Gastroesophageal sphincter (tissue), 4 donors: ENCODE data around the gene PGBD2. TPM values are rescaled to one million over a fixed set of nuclear protein-coding genes. Genes with fewer than 3 reads are reported as not detected.
A peak's percentile ranks its signal among the peaks of the same experiment; 100 is the strongest.

Experiments
- ATAC-seq: fragments of 150-250 bp; one replicate; pipeline ENCODE4 v1.9.1; 2016; ENCODE audit warnings: mild to moderate bottlenecking, moderate library complexity
- H3K27ac ChIP-seq, 4 donors: fragments of 200-600 bp; sonication (generic) in 3 of 4; 1 replicate in 3 of 4; 2 replicates in 1 of 4; pipeline ENCODE4 v1.5.1; 2016 to 2019
- H3K27me3 ChIP-seq: fragments of 200-600 bp; sonication (generic); one replicate; pipeline ENCODE4 v1.5.1; 2019
- H3K36me3 ChIP-seq, 2 donors: fragments of 200-600 bp; sonication (generic); one replicate each; pipeline ENCODE4 v1.5.1; 2019; ENCODE audit warnings: control low read depth in 1 of 2
- H3K4me1 ChIP-seq, 3 donors: fragments of 200-600 bp; sonication (generic); 1 replicate in 2 of 3; 2 replicates in 1 of 3; pipeline ENCODE4 v1.5.1; 2016 to 2019; ENCODE audit warnings: control low read depth in 2 of 3
- H3K4me3 ChIP-seq, 2 donors: fragments of 200-600 bp; sonication (generic); one replicate each; pipeline ENCODE4 v1.5.1; 2019; ENCODE audit warnings: mild to moderate bottlenecking in 1 of 2, moderate library complexity in 1 of 2
- H3K9me3 ChIP-seq, 3 donors: fragments of 200-600 bp; sonication (generic); one replicate each; pipeline ENCODE4 v1.5.1; 2017 to 2019; ENCODE audit warnings: control low read depth in 2 of 3
- EP300 ChIP-seq: sonication (generic); formaldehyde crosslinking; IDR thresholded peaks from one replicate; pipeline ENCODE4 v1.6.1; 2017; ENCODE audit warnings: antibody characterized with exemption, mild to moderate bottlenecking
- POLR2A ChIP-seq, 2 donors: fragments of 450-650 bp; IDR thresholded peaks; one replicate each; pipeline ENCODE4 v1.6.1; 2017; ENCODE audit warnings: antibody characterized with exemption in 2 of 2, mild to moderate bottlenecking in 2 of 2, moderate library complexity in 1 of 2
- POLR2AphosphoS5 ChIP-seq: sonication (generic); formaldehyde crosslinking; IDR thresholded peaks from one replicate; pipeline ENCODE4 v1.6.1; 2017; ENCODE audit warnings: antibody characterized with exemption
- whole genome bisulfite sequencing, 2 donors: methylation state at CpG; one replicate each; pipeline ENCODE4 v1.1.5; 2018; ENCODE audit warnings: low coverage in 1 of 2; 5-methylcytosine and 5-hydroxymethylcytosine counted together
- total RNA-seq, 4 donors: library from RNA; depleted of rRNA; stranded (reverse); fragments of >200 nt; gene quantifications; one replicate each; pipeline ENCODE4 v1.1.0, GENCODE V29; 2016
- TF ChIP-seq, protein P1 (sequence below), 4 experiments: fragments of 200-600 bp in 2 of 4; fragments of 450-650 bp in 2 of 4; sonication (generic) in 1 of 4; IDR thresholded peaks; one replicate each; pipeline ENCODE4 v1.5.1; 2017 to 2019; ENCODE audit warnings: antibody characterized with exemption in 4 of 4, mild to moderate bottlenecking in 2 of 4, moderate library complexity in 2 of 4

The PGBD2 gene
- total RNA-seq, 4 donors from 2014 or later, result 3.6 to 5.9 (median 4.7) TPM

DNA sequence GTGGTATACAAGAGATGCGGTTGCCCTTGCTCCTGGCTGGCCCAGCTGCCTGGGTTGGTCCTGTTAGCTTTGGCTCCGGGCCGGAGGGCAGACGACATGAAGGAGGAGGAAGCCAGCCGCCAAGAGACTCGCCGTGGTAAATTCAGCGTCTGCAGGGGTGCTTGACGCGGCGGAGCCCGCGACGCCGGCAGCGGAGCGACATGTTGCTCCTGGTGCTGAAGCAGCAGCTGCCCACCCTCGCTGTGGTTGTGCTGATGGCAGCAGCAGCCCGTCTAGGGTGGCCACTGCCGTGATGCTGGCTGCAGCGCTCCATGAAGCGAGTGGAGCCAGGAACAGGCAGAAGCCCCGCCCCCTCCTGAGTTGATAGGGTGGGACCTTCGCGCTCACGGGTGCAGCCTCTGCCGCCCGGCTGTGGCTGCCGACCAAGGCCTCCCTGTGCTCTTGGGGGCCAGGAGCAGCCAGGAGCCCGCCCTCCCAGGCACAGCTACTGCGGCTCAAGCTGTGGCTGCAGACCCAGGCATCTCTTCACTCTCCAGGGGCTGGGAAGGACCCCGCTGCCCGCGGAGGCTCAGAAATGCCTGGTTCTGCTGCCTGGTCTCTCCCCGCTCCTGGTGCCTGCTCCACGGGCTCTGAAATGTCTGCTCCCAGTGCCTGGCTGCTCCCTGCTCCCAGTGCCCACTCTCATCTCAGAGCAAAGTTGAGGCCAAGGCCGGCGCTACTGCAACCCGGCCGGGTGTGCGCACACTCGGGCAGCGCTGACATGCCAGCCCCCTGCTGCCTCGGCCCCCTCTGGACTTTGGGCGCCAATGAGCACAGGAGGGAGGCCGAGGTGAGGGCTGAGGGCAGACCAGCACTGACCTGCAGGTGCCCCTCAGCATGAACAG lies 42.8 kb upstream of the PGBD2 start:
- H3K4me1 ChIP-seq, result peaks cover 0 to 31% (median 15%) of the 10 kb centered on the region in 3 donors
- H3K4me3 ChIP-seq, result peak overlapping the region; percentile 35 to 58
- no peaks in the 10 kb centered on the region for H3K36me3 ChIP-seq
- no peaks in the 10 kb centered on the region for H3K9me3 ChIP-seq
- H3K27me3 ChIP-seq, result no peaks in the 10 kb centered on the region
- TF ChIP-seq POLR2A (IDR thresholded peaks at IDR 0.05) (peak; percentile 10 to 29), POLR2AphosphoS5 (peak; percentile 22), EP300 (no peak)
- TF ChIP-seq, protein P1, sequence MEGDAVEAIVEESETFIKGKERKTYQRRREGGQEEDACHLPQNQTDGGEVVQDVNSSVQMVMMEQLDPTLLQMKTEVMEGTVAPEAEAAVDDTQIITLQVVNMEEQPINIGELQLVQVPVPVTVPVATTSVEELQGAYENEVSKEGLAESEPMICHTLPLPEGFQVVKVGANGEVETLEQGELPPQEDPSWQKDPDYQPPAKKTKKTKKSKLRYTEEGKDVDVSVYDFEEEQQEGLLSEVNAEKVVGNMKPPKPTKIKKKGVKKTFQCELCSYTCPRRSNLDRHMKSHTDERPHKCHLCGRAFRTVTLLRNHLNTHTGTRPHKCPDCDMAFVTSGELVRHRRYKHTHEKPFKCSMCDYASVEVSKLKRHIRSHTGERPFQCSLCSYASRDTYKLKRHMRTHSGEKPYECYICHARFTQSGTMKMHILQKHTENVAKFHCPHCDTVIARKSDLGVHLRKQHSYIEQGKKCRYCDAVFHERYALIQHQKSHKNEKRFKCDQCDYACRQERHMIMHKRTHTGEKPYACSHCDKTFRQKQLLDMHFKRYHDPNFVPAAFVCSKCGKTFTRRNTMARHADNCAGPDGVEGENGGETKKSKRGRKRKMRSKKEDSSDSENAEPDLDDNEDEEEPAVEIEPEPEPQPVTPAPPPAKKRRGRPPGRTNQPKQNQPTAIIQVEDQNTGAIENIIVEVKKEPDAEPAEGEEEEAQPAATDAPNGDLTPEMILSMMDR (IDR thresholded peaks at IDR 0.05), result peak in 1 of 4 experiments; percentile 17
- peak; percentile 86 for ATAC-seq
- WGBS, 2 donors, result 5 to 27% methylated on average over 2 to 4 of the region's 46 CpGs
- peak overlapping the region in 3 of 4 donors; percentile 72 to 85 (median 80) for H3K27ac ChIP-seq

DNA sequence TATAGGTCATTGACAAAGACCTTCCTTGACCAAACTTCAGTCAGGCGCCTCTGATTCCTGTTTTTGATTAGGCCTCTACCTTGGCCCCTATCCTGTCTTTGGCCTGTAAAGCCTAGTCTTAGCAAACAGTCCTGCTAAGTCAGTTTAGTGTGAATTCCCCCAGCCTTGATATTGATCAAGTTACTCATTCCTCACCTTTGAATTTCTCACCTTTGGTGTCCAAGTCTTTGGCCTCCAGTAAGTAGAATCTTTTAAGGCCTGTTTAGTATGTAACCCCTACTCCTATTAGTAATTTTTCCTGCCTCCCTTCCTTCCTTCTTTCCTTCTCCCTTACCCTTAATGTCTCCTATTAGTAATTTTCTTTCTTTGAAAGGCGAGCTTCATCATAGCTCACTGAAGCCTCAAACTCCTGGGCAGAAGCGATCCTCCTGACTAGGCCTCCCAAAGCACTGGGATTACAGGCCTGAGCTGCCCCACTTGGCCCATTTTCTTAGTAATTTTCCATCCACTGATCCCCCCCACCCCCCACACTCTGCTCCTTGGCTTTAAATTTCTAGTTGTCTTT lies 34.1 kb upstream of the PGBD2 start:
- H3K36me3 ChIP-seq, result no peaks in the 10 kb centered on the region
- no peak for ATAC-seq
- H3K4me3 ChIP-seq, result no peak overlapping the region
- WGBS, 2 donors, result 98 to 100% methylated on average over 3 of the region's 3 CpGs
- H3K27me3 ChIP-seq, result no peaks in the 10 kb centered on the region
- H3K27ac ChIP-seq, result peak overlapping the region; percentile 45 to 96 (median 78)
- H3K4me1 ChIP-seq, result peaks cover 0 to 9% (median 0%) of the 10 kb centered on the region in 3 donors
- H3K9me3 ChIP-seq, result no peaks in the 10 kb centered on the region
- no peak for TF ChIP-seq POLR2A (IDR thresholded peaks at IDR 0.05)
- TF ChIP-seq, protein P1 (IDR thresholded peaks at IDR 0.05), result no peak
- no peak for TF ChIP-seq POLR2AphosphoS5
- no peak for TF ChIP-seq EP300

DNA sequence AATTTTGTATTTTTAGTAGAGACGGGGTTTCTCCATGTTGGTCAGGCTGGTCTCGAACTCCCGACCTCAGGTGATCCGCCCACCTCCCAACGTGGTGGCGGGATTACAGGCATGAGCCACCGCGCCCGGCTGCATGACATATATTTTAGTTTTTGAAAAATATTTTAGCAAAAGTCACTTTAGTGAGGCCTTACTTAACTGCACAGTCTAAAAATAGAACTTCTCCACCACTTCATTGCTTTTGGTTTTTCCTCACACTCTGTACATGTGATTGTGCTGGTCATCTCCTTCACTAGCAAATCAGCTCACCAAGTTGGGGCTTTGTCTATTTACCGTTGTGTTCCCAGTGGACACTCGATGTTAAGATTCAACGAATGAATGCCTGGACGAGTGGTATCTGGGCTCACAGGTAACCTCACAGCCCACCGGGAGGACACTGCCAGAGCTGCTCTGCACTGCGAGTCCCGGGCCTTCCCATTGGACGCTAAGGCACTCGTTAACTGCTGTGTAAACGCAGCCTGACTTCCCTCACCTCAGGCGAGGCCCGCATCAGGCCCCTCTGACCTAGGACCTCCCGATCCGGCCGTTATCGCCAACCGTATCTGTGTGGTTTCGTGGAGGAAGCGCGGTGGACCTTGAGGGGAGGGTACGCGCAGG lies 33.2 kb upstream of the PGBD2 start:
- Histone ChIP-seq H3K27me3 (no peaks in the 10 kb centered on the region), H3K4me3 (peak overlapping the region; percentile 40 to 69), H3K27ac (peak overlapping the region; percentile 62 to 97 (median 96)), H3K9me3 (no peaks in the 10 kb centered on the region), H3K4me1 (peaks cover 0 to 9% (median 0%) of the 10 kb centered on the region in 3 donors), H3K36me3 (no peaks in the 10 kb centered on the region)
- peak; percentile 60 for ATAC-seq
- TF ChIP-seq, protein P1 (IDR thresholded peaks at IDR 0.05), result no peak
- no peak for TF ChIP-seq EP300
- no peak for TF ChIP-seq POLR2AphosphoS5
- TF ChIP-seq POLR2A (IDR thresholded peaks at IDR 0.05), result no peak
- WGBS, 2 donors, result 0 to 2% methylated on average over 14 to 16 of the region's 31 CpGs

DNA sequence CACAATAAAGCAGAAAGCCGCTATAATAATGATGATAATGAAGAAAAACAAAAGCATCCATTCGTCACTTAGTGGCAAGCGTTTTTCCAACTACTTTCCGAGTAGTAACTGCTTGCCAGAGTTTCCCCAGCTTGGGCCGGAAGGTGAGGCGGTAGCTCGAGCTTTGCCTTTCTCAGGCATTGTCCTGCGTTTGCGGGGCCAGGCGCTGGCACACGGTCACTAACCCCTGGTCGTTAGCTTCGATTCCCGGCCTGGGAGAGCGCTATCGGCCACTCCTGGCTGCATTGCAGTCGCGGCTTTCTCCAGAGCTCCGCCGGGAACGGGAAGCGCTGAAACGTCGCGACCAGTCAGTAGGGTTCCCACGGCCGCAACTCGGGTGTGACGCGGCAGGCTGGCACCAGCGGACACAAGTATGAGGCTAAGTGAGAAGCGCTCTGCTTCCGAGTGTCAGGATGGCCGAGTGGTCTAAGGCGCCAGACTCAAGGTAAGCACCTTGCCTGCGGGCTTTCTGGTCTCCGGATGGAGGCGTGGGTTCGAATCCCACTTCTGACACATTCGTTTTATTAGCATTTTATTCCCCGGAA lies 32.5 kb upstream of the PGBD2 start:
- WGBS, 2 donors, result 0 to 1% methylated on average over 10 to 11 of the region's 41 CpGs
- TF ChIP-seq EP300, result no peak
- TF ChIP-seq POLR2A (IDR thresholded peaks at IDR 0.05), result peak; percentile 49 to 58
- TF ChIP-seq POLR2AphosphoS5, result peak; percentile 73
- TF ChIP-seq, protein P1 (IDR thresholded peaks at IDR 0.05), result peak in 1 of 4 experiments; percentile 19
- Histone ChIP-seq H3K4me1 (peaks cover 0 to 9% (median 0%) of the 10 kb centered on the region in 3 donors), H3K27me3 (no peaks in the 10 kb centered on the region), H3K9me3 (no peaks in the 10 kb centered on the region), H3K4me3 (peak overlapping the region; percentile 40 to 69), H3K27ac (peak overlapping the region; percentile 62 to 97 (median 96)), H3K36me3 (no peaks in the 10 kb centered on the region)
- peak; percentile 96 for ATAC-seq
